ACHN (cell line): Measurements from ENCODE around the gene SNRK.
A peak's percentile ranks its signal among the peaks of the same experiment; 100 is the strongest.

Experiments
- DNase-seq: peaks from one replicate; pipeline ENCODE4 v3.0.0-alpha.2; 2015
- in situ Hi-C: cut with HindIII; loops from 2 replicates; pipeline ENCODE4 v1.10.0; 2017; ENCODE audit warnings: low sequenced_read_pairs, low pct_ligation_motif_present, low pct_unique_long_range_greater_than_20kb

Gene SNRK, protein sequence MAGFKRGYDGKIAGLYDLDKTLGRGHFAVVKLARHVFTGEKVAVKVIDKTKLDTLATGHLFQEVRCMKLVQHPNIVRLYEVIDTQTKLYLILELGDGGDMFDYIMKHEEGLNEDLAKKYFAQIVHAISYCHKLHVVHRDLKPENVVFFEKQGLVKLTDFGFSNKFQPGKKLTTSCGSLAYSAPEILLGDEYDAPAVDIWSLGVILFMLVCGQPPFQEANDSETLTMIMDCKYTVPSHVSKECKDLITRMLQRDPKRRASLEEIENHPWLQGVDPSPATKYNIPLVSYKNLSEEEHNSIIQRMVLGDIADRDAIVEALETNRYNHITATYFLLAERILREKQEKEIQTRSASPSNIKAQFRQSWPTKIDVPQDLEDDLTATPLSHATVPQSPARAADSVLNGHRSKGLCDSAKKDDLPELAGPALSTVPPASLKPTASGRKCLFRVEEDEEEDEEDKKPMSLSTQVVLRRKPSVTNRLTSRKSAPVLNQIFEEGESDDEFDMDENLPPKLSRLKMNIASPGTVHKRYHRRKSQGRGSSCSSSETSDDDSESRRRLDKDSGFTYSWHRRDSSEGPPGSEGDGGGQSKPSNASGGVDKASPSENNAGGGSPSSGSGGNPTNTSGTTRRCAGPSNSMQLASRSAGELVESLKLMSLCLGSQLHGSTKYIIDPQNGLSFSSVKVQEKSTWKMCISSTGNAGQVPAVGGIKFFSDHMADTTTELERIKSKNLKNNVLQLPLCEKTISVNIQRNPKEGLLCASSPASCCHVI

DNA sequence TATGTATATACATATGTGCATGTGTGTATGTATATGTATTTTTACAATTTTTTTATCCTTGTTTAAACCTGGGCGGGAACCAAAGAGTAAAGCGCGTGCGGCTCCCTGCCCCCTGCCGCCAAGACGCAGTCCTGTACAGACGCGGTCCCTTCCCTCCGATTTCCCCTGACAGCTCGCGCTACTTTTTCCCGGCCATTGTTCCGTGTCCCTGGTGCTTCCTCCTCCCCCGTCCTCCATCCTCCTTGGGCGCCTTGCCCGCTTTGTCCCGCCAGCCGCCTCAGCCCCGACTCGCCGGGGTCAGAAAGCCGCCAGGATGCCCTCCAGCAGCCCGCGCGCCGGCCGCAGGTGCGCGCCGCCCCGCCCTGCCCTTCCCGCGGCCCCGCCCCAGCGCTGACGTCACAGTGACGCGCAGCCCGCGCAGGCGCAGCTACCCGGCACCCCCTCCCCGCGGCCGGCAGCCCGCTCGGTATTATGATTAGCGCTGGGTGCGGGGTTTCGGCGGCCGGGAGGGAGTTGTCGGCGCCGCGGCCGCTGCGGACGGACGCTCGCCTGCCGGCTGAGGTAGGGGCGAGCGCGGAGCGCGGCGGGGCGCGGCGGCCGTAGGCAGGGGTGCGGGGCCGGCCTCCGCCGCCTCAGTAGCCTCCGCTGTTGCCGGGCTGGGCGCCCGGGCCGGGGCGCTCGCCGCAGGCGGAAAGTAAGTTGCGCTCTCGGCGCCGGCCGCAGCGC, at the start of gene SNRK:
Gene SNRK, plus strand, starts transcription at position 426 of the 726 bp plus-strand sequence. CDS start 16,664 bp downstream, outside the sequence.
- in situ Hi-C loops, result no loop called here
- DNase-seq, result peak; percentile 73

DNA sequence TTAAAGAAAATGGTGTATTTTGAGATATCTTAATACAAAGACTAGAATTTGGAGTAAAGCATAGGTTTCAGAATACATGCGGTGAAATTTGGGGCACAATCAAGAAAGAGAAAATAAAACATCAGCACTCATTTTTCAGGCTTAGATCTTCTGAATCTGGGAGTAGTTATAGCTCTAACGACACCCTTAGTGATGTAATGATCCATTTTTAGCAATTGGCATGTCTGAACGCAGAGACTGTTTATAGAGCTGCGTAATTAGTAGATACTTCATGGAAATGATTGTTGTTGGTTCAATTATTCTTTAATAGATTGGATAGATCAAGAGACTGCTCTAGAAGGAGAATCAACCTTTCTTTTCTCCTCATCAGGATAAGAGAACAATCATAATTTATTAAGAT, 47.5 kb upstream of the SNRK start:
- no peak for DNase-seq
- in situ Hi-C loops, result no loop called here

DNA sequence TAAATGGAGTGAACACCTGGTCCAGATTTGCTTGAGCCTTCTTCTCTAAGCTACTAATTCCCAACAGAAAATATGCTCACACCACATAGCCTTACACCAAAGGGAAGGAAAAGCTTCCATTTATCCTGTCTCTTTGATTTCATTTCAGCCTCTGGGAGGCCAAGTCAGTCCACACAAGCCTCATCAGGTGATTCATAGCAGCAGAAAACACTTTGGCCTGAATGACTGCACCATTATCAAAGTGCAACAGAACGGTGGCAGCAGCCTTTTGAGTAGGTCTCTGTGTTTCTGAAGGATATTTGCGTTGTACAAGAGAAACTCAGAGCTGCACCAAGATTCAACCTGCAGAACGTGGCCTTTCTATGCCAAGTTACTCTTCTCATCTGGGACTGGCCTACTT, 46.6 kb upstream of the SNRK start:
- no peak for DNase-seq
- in situ Hi-C loops, result no loop called here

DNA sequence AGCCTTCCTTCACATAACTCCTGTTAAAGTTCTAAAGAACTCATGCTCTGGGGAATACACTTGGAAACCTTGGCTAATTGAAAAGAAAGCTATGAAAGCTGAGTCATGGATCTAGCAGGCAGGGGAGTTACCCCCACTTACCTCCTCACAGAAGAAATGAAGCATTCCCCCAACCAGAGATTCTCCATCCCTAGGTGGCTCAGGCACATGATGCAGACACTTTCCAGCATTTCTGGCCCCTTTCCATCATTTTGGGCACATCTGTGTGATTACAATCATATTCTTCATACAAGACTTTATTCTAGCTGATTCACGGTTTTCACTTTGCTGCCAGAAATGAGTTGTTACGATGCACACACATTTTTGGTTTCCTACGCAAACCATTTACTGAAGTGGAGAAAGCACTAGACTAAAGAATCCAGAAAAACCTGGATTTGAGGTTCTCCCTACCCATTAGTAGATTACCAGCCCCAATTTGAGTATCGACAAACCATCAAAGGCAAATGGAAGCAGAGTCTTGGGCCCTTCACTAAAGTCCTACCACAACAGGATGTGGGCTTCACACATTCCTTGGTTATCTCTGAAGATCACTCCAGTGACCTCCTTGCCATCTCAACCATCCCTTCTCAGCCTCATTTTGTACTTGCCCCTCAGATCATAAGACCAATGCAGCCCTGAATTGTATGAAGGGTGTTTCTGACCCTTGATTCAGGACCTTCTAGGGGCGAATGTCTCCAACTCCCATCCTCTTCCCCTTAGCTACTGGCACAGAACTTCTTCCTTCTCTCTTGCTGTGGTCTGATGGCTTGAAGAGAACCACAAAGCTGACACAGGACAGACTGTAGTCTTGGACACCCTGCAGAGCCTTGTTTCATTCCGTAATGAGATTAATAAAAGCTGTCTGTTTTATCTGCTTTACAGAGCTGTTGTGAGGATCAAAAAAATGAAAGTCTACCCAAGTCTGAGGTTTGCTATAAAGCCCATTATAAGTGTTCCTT, 42.5 kb upstream of the SNRK start:
- DNase-seq, result no peak
- in situ Hi-C loops, result no loop called here

DNA sequence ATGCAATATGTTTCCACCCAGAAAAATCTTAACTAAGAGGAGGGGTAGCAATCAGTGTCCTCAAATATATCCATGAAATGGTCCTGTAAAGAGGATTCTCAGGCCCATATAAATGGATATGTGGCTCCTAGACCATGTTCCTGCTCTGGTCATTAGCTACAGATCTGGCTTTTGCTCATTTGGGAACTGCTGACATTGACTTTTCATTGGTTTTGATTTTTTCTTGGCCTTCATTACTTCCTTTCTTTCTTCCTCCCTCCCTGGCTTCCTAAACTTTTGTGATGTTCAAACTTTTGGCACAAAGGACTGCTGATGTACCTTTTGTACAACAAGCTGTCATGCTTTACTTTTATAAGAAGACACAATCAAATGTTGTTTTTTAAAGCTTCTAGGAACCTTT, 41.6 kb upstream of the SNRK start:
- DNase-seq, result no peak
- in situ Hi-C loops, result no loop called here

DNA sequence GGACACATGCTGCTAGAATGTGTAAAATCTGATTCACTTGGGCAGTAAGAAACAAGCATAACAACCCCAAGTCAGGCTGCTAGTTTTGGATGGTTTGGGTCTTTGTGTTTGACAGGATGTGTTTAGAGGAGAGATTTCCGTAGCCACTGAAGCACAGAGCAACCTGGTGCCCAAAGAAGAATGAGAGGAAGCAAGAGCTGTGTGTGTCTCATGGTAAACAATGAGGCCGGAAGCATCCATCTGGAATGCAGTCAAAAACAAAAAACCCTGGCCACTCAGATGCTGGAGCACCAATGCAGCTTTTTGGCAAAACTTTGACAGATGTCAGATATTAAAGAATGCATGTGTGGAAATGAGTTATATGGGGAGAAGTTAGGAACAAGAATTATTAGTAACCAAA, 39.4 kb upstream of the SNRK start:
- in situ Hi-C loops, result no loop called here

DNA sequence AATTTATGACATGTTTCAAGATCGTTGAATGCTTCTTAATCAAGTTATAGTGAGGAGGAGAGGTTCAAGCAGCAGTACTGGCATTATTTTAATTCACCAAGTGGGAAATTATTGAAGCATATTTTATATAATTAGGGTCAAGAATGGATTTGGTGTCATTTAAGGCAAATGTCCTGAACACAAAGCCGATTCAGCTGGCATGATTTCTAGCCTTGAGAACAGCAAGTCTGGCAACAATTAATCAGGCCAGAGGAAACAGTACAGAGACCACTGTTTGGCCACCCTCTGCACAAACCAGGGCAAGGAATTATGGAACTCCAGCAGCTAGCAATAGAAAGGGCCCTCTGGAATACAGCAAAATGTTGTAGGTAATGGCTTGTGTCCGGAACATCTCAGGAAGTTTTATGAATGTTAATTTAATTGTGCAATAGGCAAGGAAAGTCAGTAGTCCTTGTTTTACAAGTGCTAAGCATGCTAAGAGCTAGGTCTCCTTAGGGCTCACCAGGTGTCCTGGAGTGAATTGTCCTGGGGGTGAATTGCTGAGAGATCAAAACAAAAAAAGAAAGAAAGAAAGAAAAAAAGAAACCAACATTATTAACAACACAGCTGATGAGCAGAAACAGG, 38.7 kb upstream of the SNRK start:
- in situ Hi-C loops, result no loop called here
- DNase-seq, result no peak

More for the DNA sequence above, 39.4 kb upstream of the SNRK start:
- no peak for DNase-seq

DNA sequence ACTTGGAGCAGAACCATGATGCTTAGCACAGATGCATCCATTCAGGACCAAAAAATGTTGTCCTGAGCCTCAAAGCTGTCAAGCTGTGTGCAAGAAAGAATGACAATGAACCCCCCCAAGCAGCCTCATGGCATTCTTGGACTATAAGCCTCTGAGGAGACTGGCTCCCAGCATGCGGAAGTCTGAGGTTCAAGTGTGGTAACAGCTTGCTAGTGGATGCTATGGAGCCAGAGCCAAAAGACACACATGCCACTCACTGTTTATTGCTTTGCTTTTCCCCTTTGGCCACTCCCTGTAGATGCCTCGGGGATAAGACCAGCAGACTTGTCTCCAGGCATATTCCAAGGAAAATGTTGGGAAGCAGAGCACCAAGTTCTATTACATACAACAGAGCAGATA, 38.2 kb upstream of the SNRK start:
- in situ Hi-C loops, result no loop called here
- DNase-seq, result no peak

DNA sequence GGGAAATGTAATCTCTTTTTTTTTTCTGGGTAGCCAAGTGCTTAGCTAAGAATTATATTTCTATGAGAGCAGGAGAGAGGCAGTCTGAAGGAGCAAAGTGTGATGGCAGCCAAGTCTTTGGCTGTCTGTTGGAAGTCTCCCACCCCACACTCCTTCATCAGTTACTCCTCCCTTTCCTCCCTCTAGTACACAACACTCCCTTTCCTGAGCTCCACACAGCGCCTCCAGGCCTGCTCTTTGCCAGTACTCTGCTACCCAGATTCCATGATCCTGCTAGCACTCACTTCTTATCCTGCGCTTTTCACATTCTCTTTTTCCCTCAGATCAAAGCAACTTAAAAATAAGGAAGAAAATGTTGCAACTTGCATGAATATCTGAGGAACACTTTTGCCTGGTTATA, 37.4 kb upstream of the SNRK start:
- no peak for DNase-seq
- in situ Hi-C loops, result no loop called here

DNA sequence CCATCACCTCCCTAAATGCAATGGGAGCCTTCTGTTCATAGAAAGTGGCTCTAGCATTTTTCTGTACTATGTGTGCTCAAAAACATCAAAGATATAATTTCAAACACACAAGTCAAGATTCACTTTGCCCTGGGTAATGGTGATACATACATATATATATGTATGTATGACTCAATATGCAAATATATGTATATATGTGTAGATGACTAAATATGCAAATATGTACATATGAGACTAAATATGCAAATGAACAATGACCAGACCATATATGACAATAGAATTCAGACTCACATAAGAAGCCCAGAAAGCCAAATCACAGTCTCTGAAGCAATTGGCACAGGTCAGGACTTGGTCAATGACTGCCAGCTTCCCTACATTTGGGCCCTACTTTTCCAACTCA, 36.9 kb upstream of the SNRK start:
- in situ Hi-C loops, result no loop called here
- DNase-seq, result no peak

DNA sequence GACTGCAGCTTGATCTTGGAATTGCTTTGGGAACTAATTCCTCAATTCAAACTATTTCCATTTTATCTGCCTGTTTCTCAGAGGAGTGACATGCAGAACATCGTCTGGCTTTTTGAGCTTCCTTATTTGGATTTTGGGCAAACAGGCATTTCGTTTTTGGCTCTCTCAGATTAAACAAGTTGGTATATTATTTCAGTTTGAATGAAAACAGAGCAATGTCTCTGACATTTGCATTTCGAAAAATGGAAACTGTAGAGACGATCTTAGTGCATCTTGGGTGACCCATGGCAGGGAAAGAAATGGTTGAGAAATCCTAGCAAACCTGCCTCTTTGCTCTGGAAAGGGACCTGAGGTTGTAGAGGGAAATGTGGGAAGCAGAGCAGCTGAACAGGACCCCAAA, 33.0 kb upstream of the SNRK start:
- in situ Hi-C loops, result no loop called here
- no peak for DNase-seq

DNA sequence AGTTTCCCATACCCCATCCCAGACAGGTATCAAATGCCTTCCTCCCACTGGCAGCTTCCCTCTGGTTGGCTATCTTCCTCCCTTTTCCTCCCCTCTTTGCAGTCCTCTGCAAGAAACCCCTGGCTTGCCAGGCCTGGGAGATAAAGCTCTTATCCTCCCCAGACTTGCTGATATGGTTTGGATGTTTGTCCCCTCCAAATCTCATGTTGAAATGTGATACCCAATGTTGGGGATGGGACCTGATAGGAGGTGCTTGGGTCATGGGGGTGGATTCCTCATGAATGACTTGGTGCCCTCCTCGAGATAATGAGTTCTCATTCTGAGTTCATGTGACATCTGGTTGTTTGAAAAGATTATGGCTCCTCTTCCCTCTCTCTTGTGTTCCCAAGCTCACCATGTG, 32.2 kb upstream of the SNRK start:
- in situ Hi-C loops, result no loop called here
- no peak for DNase-seq

DNA sequence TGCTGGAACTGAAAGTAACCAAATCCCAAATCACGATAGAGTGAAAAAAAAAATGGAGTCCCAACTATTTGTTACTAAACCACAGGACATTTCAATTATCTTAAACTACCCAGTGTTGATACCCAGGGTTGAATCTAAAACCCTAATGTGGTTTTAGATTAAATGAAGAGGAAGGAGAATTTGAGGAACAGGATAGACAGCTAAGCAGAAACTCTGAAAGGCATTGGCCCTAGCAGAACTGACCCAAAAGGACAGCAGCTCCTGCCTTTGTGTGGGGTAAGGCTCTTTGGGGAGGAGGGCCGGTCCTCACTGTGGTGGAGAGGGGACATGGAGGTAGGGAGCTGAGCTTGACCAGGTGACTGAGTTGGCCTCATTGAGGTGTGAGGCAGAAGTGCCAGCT, 30.7 kb upstream of the SNRK start:
- in situ Hi-C loops, result no loop called here
- no peak for DNase-seq

DNA sequence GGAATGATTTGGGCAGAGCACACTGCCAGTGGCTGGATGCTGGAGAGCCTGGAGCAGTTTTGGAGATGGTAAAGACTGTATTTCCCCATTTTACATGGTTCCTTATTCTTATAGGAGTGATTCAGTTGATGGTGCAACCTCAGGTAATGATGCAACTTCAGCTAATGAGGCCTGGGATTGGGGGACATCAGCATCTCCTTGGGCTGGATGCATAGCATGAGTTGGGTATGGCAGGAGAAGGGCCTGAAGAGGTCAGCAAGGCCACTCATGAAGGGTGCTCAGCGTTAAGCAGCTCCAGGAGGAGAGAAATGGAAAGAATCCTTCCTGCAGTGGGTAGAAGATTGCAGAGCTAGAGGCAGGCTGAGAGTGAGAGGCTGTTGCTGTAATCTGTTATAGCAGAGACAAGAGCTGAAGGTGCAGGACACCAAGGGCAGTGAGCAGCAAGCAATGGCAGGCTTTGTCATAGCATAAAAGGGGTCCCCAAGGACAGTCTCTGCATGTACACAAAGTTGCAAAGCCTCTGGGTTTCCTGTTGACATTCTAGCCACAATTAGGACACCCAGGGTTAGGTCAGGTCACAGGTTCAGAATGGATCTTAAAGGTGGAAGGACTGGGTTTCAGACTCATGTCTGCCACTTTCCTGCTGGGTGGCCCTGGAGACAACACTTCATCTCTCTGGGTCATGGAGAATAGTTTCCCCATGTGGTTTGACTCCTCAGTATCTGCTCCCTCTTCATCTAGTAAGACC, 29.5 kb upstream of the SNRK start:
- in situ Hi-C loops, result no loop called here
- DNase-seq, result no peak

DNA sequence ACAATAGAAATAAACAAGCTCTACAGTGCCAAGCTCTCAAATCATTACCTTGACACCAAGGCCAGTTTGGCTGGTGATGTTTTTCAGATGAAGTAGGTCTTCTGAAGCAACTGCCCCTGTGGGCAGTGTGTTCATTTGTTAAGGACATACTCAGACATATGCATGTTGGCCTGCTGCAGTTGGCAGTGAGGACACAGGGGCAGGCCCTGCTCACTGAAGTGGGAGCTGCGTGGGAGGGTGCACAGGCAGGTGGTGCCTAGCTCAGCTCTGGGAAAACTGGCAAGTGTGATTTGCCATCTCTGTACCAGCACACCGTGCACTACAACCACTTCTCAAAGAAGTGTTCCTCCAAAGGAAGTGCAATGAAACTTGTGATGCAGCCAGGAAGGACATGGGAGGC, 28.5 kb upstream of the SNRK start:
- no peak for DNase-seq
- in situ Hi-C loops, result no loop called here

DNA sequence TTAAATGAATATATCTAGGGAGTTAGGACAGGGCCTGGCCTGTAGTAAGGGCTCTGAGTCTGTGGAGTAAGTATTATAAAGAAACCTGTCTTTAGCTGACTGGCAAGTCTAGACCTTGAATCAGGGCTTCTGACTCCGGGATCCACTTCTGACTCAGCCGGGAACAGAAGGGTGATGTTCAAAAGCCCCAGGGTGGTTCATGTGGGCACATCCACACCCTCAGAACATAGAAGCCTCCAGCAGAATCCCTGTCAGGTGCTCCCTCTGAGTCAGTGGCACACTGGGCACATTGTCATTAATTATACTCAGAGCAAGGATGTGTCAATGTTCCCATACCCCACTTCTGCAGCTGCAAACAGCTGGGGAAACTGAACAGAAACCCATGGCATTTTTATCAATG, 26.7 kb upstream of the SNRK start:
- in situ Hi-C loops, result no loop called here
- no peak for DNase-seq

DNA sequence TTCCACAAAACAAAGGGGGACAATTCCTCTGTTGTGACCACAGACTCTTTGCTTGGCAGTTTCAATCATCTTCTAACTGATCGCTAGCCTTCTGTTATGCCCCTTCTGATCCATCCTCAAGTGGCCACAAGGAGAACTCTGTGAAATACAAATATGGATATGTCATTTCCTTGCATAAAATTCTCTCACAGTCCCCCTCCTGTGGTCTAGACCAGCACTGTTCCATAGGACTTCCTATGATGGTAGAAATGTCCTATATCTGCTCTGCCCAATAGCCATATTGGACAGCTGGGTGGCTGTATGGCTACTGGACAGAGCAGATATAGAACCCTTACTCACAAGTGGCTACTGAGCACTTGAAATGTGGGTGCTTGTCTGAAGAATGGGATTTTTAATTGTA, 25.9 kb upstream of the SNRK start:
- no peak for DNase-seq
- in situ Hi-C loops, result no loop called here
